GM18907 (cell line): Measurements from ENCODE around the gene SESTD1.
"Not testable (repeated sequence)": the region's sequence is repeated elsewhere in the genome, so short reads cannot be mapped to it uniquely, and the experiment has no call there.

Experiments used
- ATAC-seq: cut with Tn5 transposase; IDR thresholded peaks from one replicate; pipeline ENCODE4 v1.9.1; 2021; ENCODE audit warnings: mild to moderate bottlenecking, moderate library complexity; ENCODE audit not compliant: unreplicated experiment

The SESTD1 gene

GRCh38 chr2:179268277-179268925, 3.8 kb upstream of the SESTD1 start:
- ATAC-seq = peak; percentile 51

- ATAC-seq = no peak
Observed at GRCh38 chr2:179266271-179266670, 1.6 kb upstream of the SESTD1 start.

- no peak for ATAC-seq
Observed at GRCh38 chr2:179265082-179265510, 464 bp upstream of the SESTD1 start.

- ATAC-seq = peak; percentile 29
Observed at GRCh38 chr2:179263446-179264367, 925 bp downstream of the SESTD1 start.

GRCh38 chr2:179263015-179263414, 1.6 kb downstream of the SESTD1 start:
- ATAC-seq = no peak

GRCh38 chr2:179262077-179262660, 2.5 kb downstream of the SESTD1 start:
- ATAC-seq = no peak

- no peak for ATAC-seq
Observed at GRCh38 chr2:179261151-179261825, 3.3 kb downstream of the SESTD1 start.

- no peak for ATAC-seq
Observed at GRCh38 chr2:179260224-179260623, 4.4 kb downstream of the SESTD1 start.

GRCh38 chr2:179255129-179255528, 9.5 kb downstream of the SESTD1 start:
- peak; percentile 36 for ATAC-seq

- peak; percentile 60 for ATAC-seq
Observed at GRCh38 chr2:179253226-179253625, 11.4 kb downstream of the SESTD1 start.

- ATAC-seq = no peak
Observed at GRCh38 chr2:179252423-179252822, 12.2 kb downstream of the SESTD1 start.

GRCh38 chr2:179251870-179252269, 12.8 kb downstream of the SESTD1 start:
- ATAC-seq = no peak

GRCh38 chr2:179250848-179251504, 13.7 kb downstream of the SESTD1 start:
- ATAC-seq = no peak

- no peak for ATAC-seq
Observed at GRCh38 chr2:179250095-179250494, 14.5 kb downstream of the SESTD1 start.

- ATAC-seq = peak; percentile 39
Observed at GRCh38 chr2:179248024-179248348, 16.6 kb downstream of the SESTD1 start.

GRCh38 chr2:179247318-179248023, 17.2 kb downstream of the SESTD1 start:
- peak; percentile 66 for ATAC-seq

- ATAC-seq = not testable (repeated sequence)
Observed at GRCh38 chr2:179245843-179246242, 18.8 kb downstream of the SESTD1 start.

GRCh38 chr2:179243046-179243445, 21.6 kb downstream of the SESTD1 start:
- ATAC-seq = no peak

- ATAC-seq = no peak
Observed at GRCh38 chr2:179240481-179241451, 23.9 kb downstream of the SESTD1 start.
